HCT116 (cell line): ENCODE results near the gene ARHGAP1. TPM values are rescaled to one million over a fixed set of nuclear protein-coding genes. Genes with fewer than 3 reads are reported as not detected.
A peak's percentile ranks its signal among the peaks of the same experiment; 100 is the strongest.

Experiments
- ATAC-seq: fragments of 200-7000 bp; cut with Tn5 transposase; 2 replicates; pipeline ENCODE4 v1.9.1; 2020; ENCODE audit warnings: mild to moderate bottlenecking, moderate library complexity
- BruUV-seq: library from RNA; stranded (reverse); fragments of 400-500 nt; replicated peaks from 2 replicates; lab custom pipeline; 2021; lab: Mats Ljungman, UMichigan
- CTCF ChIA-PET: fragments of 300-600 bp; sonication (Branson Sonifier 250); formaldehyde crosslinking; loops from one replicate; lab custom pipeline; 2021; ENCODE audit warnings: antibody characterized with exemption; lab: Charles Lee
- POLR2A ChIA-PET: fragments of 300-600, 350-600 bp; sonication (Branson Sonifier 250); formaldehyde crosslinking; loops from one replicate; lab custom pipeline; 2021; ENCODE audit warnings: antibody characterized with exemption; lab: Charles Lee
- RAD21 ChIA-PET, 2 experiments: fragments of 300-600 bp; sonication (Branson Sonifier 250); formaldehyde crosslinking; loops; one replicate each; lab custom pipeline; 2023; ENCODE audit warnings: low total read pairs in 2 of 2; ENCODE audit not compliant: uncharacterized antibody in 2 of 2, unreplicated experiment in 2 of 2, low non-redundant PET in 1 of 2; lab: Charles Lee
- DNase-seq: peaks from one replicate; pipeline ENCODE4 v3.0.0-alpha.2; 2010; ENCODE audit warnings: low read depth, low spot score
- H2AFZ ChIP-seq: fragments of 200-600 bp; shearing (Covaris generic), sonication (generic); 2 replicates; pipeline ENCODE4 v1.6.1; 2017; ENCODE audit warnings: low read depth, mixed run types, mixed read lengths, antibody characterized with exemption, low read length; ENCODE audit not compliant: poor library complexity, severe bottlenecking
- H3K27ac ChIP-seq: 2 replicates; pipeline ENCODE4 v1.5.1; 2012; ENCODE audit warnings: low read depth, low read length
- H3K27me3 ChIP-seq: fragments of 200-600 bp; sonication (generic); 2 replicates; pipeline ENCODE4 v1.6.1; 2016; ENCODE audit warnings: mixed run types, low read length, mixed read lengths; ENCODE audit not compliant: insufficient read depth
- H3K36me3 ChIP-seq, 2 experiments: fragments of 200-500 bp in 1 of 2; fragments of 200-600 bp in 1 of 2; sonication (Bioruptor generic) in 1 of 2; sonication (generic) in 1 of 2; 2 replicates each; pipeline versions ENCODE4 v1.5.1 to v1.6.1; 2014 to 2016; ENCODE audit warnings: low read length in 2 of 2, inconsistent platforms in 1 of 2, mixed read lengths in 1 of 2, mixed run types in 1 of 2; ENCODE audit not compliant: insufficient read depth in 2 of 2, control insufficient read depth in 1 of 2
- H3K4me1 ChIP-seq, 2 experiments: fragments of 200-600 bp in 1 of 2; sonication (generic) in 1 of 2; 2 replicates each; pipeline versions ENCODE4 v1.5.1 to v1.6.1; 2012 to 2017; ENCODE audit warnings: low read length in 2 of 2, inconsistent platforms in 1 of 2, mild to moderate bottlenecking in 1 of 2, mixed read lengths in 1 of 2, mixed run types in 1 of 2, moderate library complexity in 1 of 2; ENCODE audit not compliant: insufficient read depth in 2 of 2, control insufficient read depth in 1 of 2
- H3K4me2 ChIP-seq: fragments of 200-600 bp; sonication (generic); 2 replicates; pipeline ENCODE4 v1.6.1; 2017; ENCODE audit warnings: mixed run types, low read length, mixed read lengths
- H3K4me3 ChIP-seq, 2 experiments: fragments of 200-600 bp in 1 of 2; sonication (generic) in 1 of 2; replicated peaks in 1 of 2; 2 replicates each; pipeline ENCODE4 v1.5.1; 2011 to 2016; ENCODE audit warnings: low read length in 2 of 2, control low read depth in 1 of 2, low read depth in 1 of 2, mild to moderate bottlenecking in 1 of 2, mixed read lengths in 1 of 2, mixed run types in 1 of 2
- H3K79me2 ChIP-seq: fragments of 200-600 bp; sonication (generic); 2 replicates; pipeline ENCODE4 v1.6.1; 2017; ENCODE audit warnings: mild to moderate bottlenecking, mixed run types, low read length, moderate library complexity, mixed read lengths; ENCODE audit not compliant: insufficient read depth
- H3K9ac ChIP-seq: fragments of 200-600 bp; sonication (generic); 2 replicates; pipeline ENCODE4 v1.6.1; 2016; ENCODE audit warnings: low read length, mixed read lengths
- H3K9me2 ChIP-seq: fragments of 200-600 bp; sonication (generic), shearing (Covaris generic); 2 replicates; pipeline ENCODE4 v1.6.1; 2017; ENCODE audit warnings: mixed run types, mild to moderate bottlenecking, moderate library complexity; ENCODE audit not compliant: insufficient read depth
- H3K9me3 ChIP-seq, 2 experiments: fragments of 200-500 bp in 1 of 2; fragments of 200-600 bp in 1 of 2; sonication (Bioruptor generic) in 1 of 2; sonication (generic) in 1 of 2; 2 replicates each; pipeline ENCODE4 v1.6.1; 2014 to 2017; ENCODE audit warnings: low read length in 2 of 2, mixed read lengths in 2 of 2, inconsistent platforms in 1 of 2, low read depth in 1 of 2, mild to moderate bottlenecking in 1 of 2, mixed run types in 1 of 2, moderate library complexity in 1 of 2; ENCODE audit not compliant: control insufficient read depth in 1 of 2, insufficient read depth in 1 of 2
- H4K20me1 ChIP-seq: fragments of 200-600 bp; sonication (generic), shearing (Covaris generic); 2 replicates; pipeline ENCODE4 v1.6.1; 2017; ENCODE audit warnings: mixed run types, mild to moderate bottlenecking, moderate library complexity; ENCODE audit not compliant: insufficient read depth
- CEBPB ChIP-seq: IDR thresholded peaks from 2 replicates; pipeline ENCODE4 v1.6.1; 2012; ENCODE audit warnings: low read depth
- ELF1 ChIP-seq: IDR thresholded peaks from 2 replicates; pipeline ENCODE4 v1.6.1; 2012; ENCODE audit warnings: low read depth, borderline replicate concordance
- JUND ChIP-seq: IDR thresholded peaks from 2 replicates; pipeline ENCODE4 v1.6.1; 2012
- POLR2AphosphoS5 ChIP-seq: IDR thresholded peaks from 2 replicates; pipeline ENCODE4 v1.6.1; 2011; ENCODE audit warnings: mild to moderate bottlenecking, low read depth, low read length, moderate library complexity
- ZFX ChIP-seq: fragments of 450-650 bp; IDR thresholded peaks from 2 replicates; pipeline ENCODE4 v1.6.1; 2017
- ZNF274 ChIP-seq: fragments of 200-500 bp; sonication (Bioruptor generic); IDR thresholded peaks from 2 replicates; pipeline ENCODE4 v1.6.1; 2014; ENCODE audit warnings: mild to moderate bottlenecking, low read depth, low read length, inconsistent platforms
- intact Hi-C: fragments of 100-400 bp; cut with micrococcal nuclease; formaldehyde crosslinking; loops from 2 replicates; pipeline ENCODE4 v1.10.0; 2022
- total RNA-seq: library from RNA; stranded (reverse); gene quantifications from one replicate; pipeline ENCODE4 v1.2.1, GENCODE V29; 2021; ENCODE audit not compliant: unreplicated experiment
- TF ChIP-seq, protein P1 (sequence below): IDR thresholded peaks from 2 replicates; pipeline ENCODE4 v1.6.1; 2012
- TF ChIP-seq, protein P2 (sequence below): IDR thresholded peaks from 2 replicates; pipeline ENCODE4 v1.6.1; 2012; ENCODE audit warnings: low read depth

ARHGAP1 gene
- total RNA-seq, 1 experiment from 2014 or later, result 36.9 TPM

DNA sequence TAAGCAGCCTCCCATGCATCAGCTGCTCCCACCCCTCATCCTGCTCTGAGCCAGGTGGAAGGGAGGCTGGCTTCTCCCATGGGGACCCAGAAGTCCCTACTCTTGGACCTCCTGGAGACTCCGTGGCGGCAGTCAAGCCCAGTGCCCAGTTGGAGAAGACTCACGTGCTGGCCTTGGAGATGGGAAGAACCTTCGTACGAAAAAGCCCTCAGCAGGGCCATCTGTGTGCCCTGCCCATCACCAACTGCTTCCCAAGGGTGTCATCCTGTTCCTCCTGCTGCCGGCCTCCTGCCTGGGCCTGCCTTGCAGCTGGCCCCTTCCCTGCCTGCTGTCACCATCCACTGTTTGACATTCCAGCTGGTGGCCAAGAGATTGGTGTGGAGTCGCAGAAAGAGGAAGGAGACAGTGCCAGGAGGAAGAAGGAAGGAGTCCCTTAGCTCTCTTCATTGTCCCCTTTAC, 28.0 kb downstream of the ARHGAP1 start:
- Histone ChIP-seq H3K4me1 (peaks cover 0 to 4% of the 10 kb centered on the region in 2 experiments; a peak in 1 of 4 replicates), H3K4me2 (no peak overlapping the region), H3K4me3 (no peak overlapping the region), H3K79me2 (no peaks in the 10 kb centered on the region), H2AFZ (no peak overlapping the region), H3K27ac (no peak overlapping the region), H4K20me1 (no peaks in the 10 kb centered on the region), H3K27me3 (no peaks in the 10 kb centered on the region), H3K9me2 (no peaks in the 10 kb centered on the region), H3K9me3 (no peaks in the 10 kb centered on the region), H3K36me3 (peaks cover 7 to 20% of the 10 kb centered on the region in 2 experiments; a peak in 3 of 4 replicates), H3K9ac (no peak overlapping the region)
- BruUV-seq, result TSS peak; percentile 22
- intact Hi-C loops, result no loop called here
- POLR2A ChIA-PET, result no interaction called here
- CTCF ChIA-PET, result no interaction called here
- ATAC-seq (no peak), DNase-seq (no peak)
- RAD21 ChIA-PET, result no interaction called here
- TF ChIP-seq, protein P1, sequence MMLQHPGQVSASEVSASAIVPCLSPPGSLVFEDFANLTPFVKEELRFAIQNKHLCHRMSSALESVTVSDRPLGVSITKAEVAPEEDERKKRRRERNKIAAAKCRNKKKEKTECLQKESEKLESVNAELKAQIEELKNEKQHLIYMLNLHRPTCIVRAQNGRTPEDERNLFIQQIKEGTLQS, result no peak
- TF ChIP-seq JUND, result no peak
- TF ChIP-seq CEBPB, result no peak
- no peak for TF ChIP-seq ELF1
- no peak for TF ChIP-seq POLR2AphosphoS5
- no peak for TF ChIP-seq ZNF274
- no peak for TF ChIP-seq ZFX
- TF ChIP-seq, protein P2, sequence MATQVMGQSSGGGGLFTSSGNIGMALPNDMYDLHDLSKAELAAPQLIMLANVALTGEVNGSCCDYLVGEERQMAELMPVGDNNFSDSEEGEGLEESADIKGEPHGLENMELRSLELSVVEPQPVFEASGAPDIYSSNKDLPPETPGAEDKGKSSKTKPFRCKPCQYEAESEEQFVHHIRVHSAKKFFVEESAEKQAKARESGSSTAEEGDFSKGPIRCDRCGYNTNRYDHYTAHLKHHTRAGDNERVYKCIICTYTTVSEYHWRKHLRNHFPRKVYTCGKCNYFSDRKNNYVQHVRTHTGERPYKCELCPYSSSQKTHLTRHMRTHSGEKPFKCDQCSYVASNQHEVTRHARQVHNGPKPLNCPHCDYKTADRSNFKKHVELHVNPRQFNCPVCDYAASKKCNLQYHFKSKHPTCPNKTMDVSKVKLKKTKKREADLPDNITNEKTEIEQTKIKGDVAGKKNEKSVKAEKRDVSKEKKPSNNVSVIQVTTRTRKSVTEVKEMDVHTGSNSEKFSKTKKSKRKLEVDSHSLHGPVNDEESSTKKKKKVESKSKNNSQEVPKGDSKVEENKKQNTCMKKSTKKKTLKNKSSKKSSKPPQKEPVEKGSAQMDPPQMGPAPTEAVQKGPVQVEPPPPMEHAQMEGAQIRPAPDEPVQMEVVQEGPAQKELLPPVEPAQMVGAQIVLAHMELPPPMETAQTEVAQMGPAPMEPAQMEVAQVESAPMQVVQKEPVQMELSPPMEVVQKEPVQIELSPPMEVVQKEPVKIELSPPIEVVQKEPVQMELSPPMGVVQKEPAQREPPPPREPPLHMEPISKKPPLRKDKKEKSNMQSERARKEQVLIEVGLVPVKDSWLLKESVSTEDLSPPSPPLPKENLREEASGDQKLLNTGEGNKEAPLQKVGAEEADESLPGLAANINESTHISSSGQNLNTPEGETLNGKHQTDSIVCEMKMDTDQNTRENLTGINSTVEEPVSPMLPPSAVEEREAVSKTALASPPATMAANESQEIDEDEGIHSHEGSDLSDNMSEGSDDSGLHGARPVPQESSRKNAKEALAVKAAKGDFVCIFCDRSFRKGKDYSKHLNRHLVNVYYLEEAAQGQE, result no peak
